Transverse colon (tissue), 4 donors: ENCODE results near the gene FAAH.

Experiments
- EP300 ChIP-seq: sonication (generic); formaldehyde crosslinking; IDR thresholded peaks from one replicate; pipeline ENCODE4 v1.6.1; 2017; ENCODE audit warnings: antibody characterized with exemption, low read depth
- POLR2A ChIP-seq: fragments of 450-650 bp; IDR thresholded peaks from one replicate; pipeline ENCODE4 v1.6.1; 2016; ENCODE audit warnings: antibody characterized with exemption, mild to moderate bottlenecking, moderate library complexity
- POLR2AphosphoS5 ChIP-seq, 3 donors: sonication (generic); formaldehyde crosslinking; IDR thresholded peaks; one replicate each; pipeline ENCODE4 v1.6.1; 2016; ENCODE audit warnings: antibody characterized with exemption in 3 of 3
- TF ChIP-seq, protein P1 (sequence below), 5 experiments: fragments of 200-600 bp in 3 of 5; fragments of 450-650 bp in 2 of 5; sonication (generic) in 3 of 5; IDR thresholded peaks; 1 replicate in 2 of 5; 2 replicates in 3 of 5; pipeline ENCODE4 v1.5.1; 2016 to 2017; ENCODE audit warnings: antibody characterized with exemption in 5 of 5, inconsistent platforms in 3 of 5, mild to moderate bottlenecking in 2 of 5, moderate library complexity in 1 of 5

- TF ChIP-seq, protein P1, sequence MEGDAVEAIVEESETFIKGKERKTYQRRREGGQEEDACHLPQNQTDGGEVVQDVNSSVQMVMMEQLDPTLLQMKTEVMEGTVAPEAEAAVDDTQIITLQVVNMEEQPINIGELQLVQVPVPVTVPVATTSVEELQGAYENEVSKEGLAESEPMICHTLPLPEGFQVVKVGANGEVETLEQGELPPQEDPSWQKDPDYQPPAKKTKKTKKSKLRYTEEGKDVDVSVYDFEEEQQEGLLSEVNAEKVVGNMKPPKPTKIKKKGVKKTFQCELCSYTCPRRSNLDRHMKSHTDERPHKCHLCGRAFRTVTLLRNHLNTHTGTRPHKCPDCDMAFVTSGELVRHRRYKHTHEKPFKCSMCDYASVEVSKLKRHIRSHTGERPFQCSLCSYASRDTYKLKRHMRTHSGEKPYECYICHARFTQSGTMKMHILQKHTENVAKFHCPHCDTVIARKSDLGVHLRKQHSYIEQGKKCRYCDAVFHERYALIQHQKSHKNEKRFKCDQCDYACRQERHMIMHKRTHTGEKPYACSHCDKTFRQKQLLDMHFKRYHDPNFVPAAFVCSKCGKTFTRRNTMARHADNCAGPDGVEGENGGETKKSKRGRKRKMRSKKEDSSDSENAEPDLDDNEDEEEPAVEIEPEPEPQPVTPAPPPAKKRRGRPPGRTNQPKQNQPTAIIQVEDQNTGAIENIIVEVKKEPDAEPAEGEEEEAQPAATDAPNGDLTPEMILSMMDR (IDR thresholded peaks at IDR 0.05), result no peak
- TF ChIP-seq POLR2AphosphoS5 (IDR thresholded peaks at IDR 0.05), result no peak
- TF ChIP-seq EP300, result no peak
- TF ChIP-seq POLR2A, result no peak
These were observed 31.0 kb upstream of the FAAH start for GRCh38 chr1:46363121-46363520.
